HEK293 (cell line): ENCODE data around the gene TTF2.

Source experiments
- CTCF ChIA-PET: fragments of 350-600 bp; formaldehyde crosslinking; extraction: SDS; loops from one replicate; lab custom pipeline; 2021; ENCODE audit warnings: antibody characterized with exemption; lab: Yijun Ruan, JAX
- POLR2A ChIA-PET: fragments of 300-600 bp; formaldehyde crosslinking; extraction: SDS; loops from one replicate; lab custom pipeline; 2020; ENCODE audit warnings: antibody characterized with exemption, inconsistent platforms; lab: Yijun Ruan, JAX
- H3K27ac ChIP-seq: fragments of 200-500 bp; sonication (Bioruptor generic); 2 replicates; pipeline ENCODE4 v1.5.1; 2014; ENCODE audit warnings: low read depth, low read length, control low read depth, inconsistent platforms; ENCODE audit errors: extremely low read depth
- H3K36me3 ChIP-seq, 2 experiments: fragments of 200-500 bp in 1 of 2; sonication (Bioruptor generic) in 1 of 2; 1 replicate in 1 of 2; 2 replicates in 1 of 2; pipeline ENCODE4 v1.5.1; 2014 to 2017; ENCODE audit warnings: inconsistent platforms in 2 of 2, low read length in 2 of 2; ENCODE audit not compliant: control insufficient read depth in 2 of 2, insufficient read depth in 1 of 2
- H3K4me1 ChIP-seq: fragments of 200-500 bp; sonication (Bioruptor generic); 2 replicates; pipeline ENCODE4 v1.5.1; 2014; ENCODE audit warnings: mild to moderate bottlenecking, low read length, inconsistent platforms; ENCODE audit not compliant: control insufficient read depth, insufficient read depth
- H3K4me3 ChIP-seq: 2 replicates; pipeline ENCODE4 v1.5.1; 2011; ENCODE audit warnings: low read depth, mild to moderate bottlenecking, control low read depth, low read length, moderate library complexity
- H3K9me3 ChIP-seq: fragments of 200-500 bp; sonication (Bioruptor generic); 2 replicates; pipeline ENCODE4 v1.5.1; 2014; ENCODE audit warnings: low read depth, low read length, inconsistent platforms; ENCODE audit not compliant: control insufficient read depth, insufficient read depth
- FEZF1 ChIP-seq: fragments of 450-650 bp; formaldehyde crosslinking; IDR thresholded peaks from 2 replicates; pipeline ENCODE4 v1.5.1; 2016; ENCODE audit warnings: missing biosample characterization, missing genetic modification characterization
- GLIS1 ChIP-seq: fragments of 450-650 bp; formaldehyde crosslinking; IDR thresholded peaks from 2 replicates; pipeline ENCODE4 v1.5.1; 2016; ENCODE audit warnings: missing biosample characterization, missing genetic modification characterization
- HOXD13 ChIP-seq: sonication (generic); formaldehyde crosslinking; IDR thresholded peaks from 2 replicates; pipeline ENCODE4 v1.8.0; 2022; ENCODE audit warnings: missing genetic modification reagents, borderline replicate concordance
- KLF9 ChIP-seq: fragments of 450-650 bp; formaldehyde crosslinking; IDR thresholded peaks from 2 replicates; pipeline ENCODE4 v1.5.1; 2016; ENCODE audit warnings: missing biosample characterization, missing genetic modification characterization, low read depth
- OSR2 ChIP-seq: fragments of 450-650 bp; formaldehyde crosslinking; IDR thresholded peaks from 2 replicates; pipeline ENCODE4 v1.5.1; 2016; ENCODE audit warnings: missing biosample characterization, missing genetic modification characterization
- RBAK ChIP-seq: fragments of 450-650 bp; formaldehyde crosslinking; IDR thresholded peaks from 2 replicates; pipeline ENCODE4 v1.5.1; 2016; ENCODE audit warnings: missing biosample characterization, missing genetic modification characterization
- SP7 ChIP-seq: fragments of 450-650 bp; formaldehyde crosslinking; IDR thresholded peaks from 2 replicates; pipeline ENCODE4 v1.5.1; 2016; ENCODE audit warnings: missing biosample characterization, missing genetic modification characterization
- ZBTB48 ChIP-seq: fragments of 450-650 bp; formaldehyde crosslinking; IDR thresholded peaks from 2 replicates; pipeline ENCODE4 v1.5.1; 2016; ENCODE audit warnings: missing biosample characterization, missing genetic modification characterization
- ZBTB8A ChIP-seq: fragments of 450-650 bp; formaldehyde crosslinking; IDR thresholded peaks from 2 replicates; pipeline ENCODE4 v1.5.1; 2016; ENCODE audit warnings: missing biosample characterization, missing genetic modification characterization
- ZFP37 ChIP-seq: fragments of 450-650 bp; formaldehyde crosslinking; IDR thresholded peaks from 2 replicates; pipeline ENCODE4 v1.5.1; 2016; ENCODE audit warnings: missing biosample characterization, missing genetic modification characterization
- ZNF2 ChIP-seq: fragments of 450-650 bp; formaldehyde crosslinking; IDR thresholded peaks from 2 replicates; pipeline ENCODE4 v1.5.1; 2016; ENCODE audit warnings: missing biosample characterization, missing genetic modification characterization
- ZNF211 ChIP-seq: fragments of 450-650 bp; formaldehyde crosslinking; IDR thresholded peaks from 2 replicates; pipeline ENCODE4 v1.5.1; 2016; ENCODE audit warnings: low read depth, missing biosample characterization, missing genetic modification characterization
- ZNF239 ChIP-seq: fragments of 450-650 bp; formaldehyde crosslinking; IDR thresholded peaks from 2 replicates; pipeline ENCODE4 v1.5.1; 2016; ENCODE audit warnings: missing biosample characterization, missing genetic modification characterization
- ZNF324 ChIP-seq: fragments of 450-650 bp; formaldehyde crosslinking; IDR thresholded peaks from 2 replicates; pipeline ENCODE4 v1.5.1; 2016; ENCODE audit warnings: missing biosample characterization, missing genetic modification characterization
- ZNF341 ChIP-seq: fragments of 450-650 bp; formaldehyde crosslinking; IDR thresholded peaks from 2 replicates; pipeline ENCODE4; 2016; ENCODE audit warnings: low read depth, missing biosample characterization, missing genetic modification characterization
- ZNF394 ChIP-seq: fragments of 450-650 bp; formaldehyde crosslinking; IDR thresholded peaks from 2 replicates; pipeline ENCODE4 v1.5.1; 2016; ENCODE audit warnings: missing biosample characterization, missing genetic modification characterization, mild to moderate bottlenecking, moderate library complexity, borderline replicate concordance
- ZNF530 ChIP-seq: fragments of 450-650 bp; formaldehyde crosslinking; IDR thresholded peaks from 2 replicates; pipeline ENCODE4 v1.5.1; 2016; ENCODE audit warnings: low read depth, missing biosample characterization, missing genetic modification characterization
- ZNF561 ChIP-seq: fragments of 450-650 bp; IDR thresholded peaks from 2 replicates; pipeline ENCODE4 v1.5.1; 2018; ENCODE audit warnings: missing biosample characterization, missing genetic modification characterization, borderline replicate concordance
- ZNF621 ChIP-seq: fragments of 450-650 bp; formaldehyde crosslinking; IDR thresholded peaks from 2 replicates; pipeline ENCODE4 v1.5.1; 2017; ENCODE audit warnings: missing biosample characterization, missing genetic modification characterization
- ZNF629 ChIP-seq: fragments of 450-650 bp; formaldehyde crosslinking; IDR thresholded peaks from 2 replicates; pipeline ENCODE4 v1.5.1; 2017; ENCODE audit warnings: missing biosample characterization, missing genetic modification characterization
- ZNF660 ChIP-seq: fragments of 450-650 bp; IDR thresholded peaks from 2 replicates; pipeline ENCODE4 v1.5.1; 2018; ENCODE audit warnings: missing biosample characterization, mild to moderate bottlenecking, missing genetic modification characterization
- ZNF76 ChIP-seq: fragments of 450-650 bp; formaldehyde crosslinking; IDR thresholded peaks from 2 replicates; pipeline ENCODE4; 2016; ENCODE audit warnings: low read depth, missing biosample characterization, missing genetic modification characterization, borderline replicate concordance
- ZNF768 ChIP-seq: fragments of 450-650 bp; formaldehyde crosslinking; IDR thresholded peaks from 2 replicates; pipeline ENCODE4 v1.5.1; 2018; ENCODE audit warnings: missing biosample characterization, mild to moderate bottlenecking, missing genetic modification characterization
- ZXDB ChIP-seq: fragments of 450-650 bp; formaldehyde crosslinking; IDR thresholded peaks from 2 replicates; pipeline ENCODE4 v1.5.1; 2016; ENCODE audit warnings: missing biosample characterization, missing genetic modification characterization
- TF ChIP-seq, protein P1 (sequence below): fragments of 450-650 bp; formaldehyde crosslinking; IDR thresholded peaks from 2 replicates; pipeline ENCODE4 v1.5.1; 2016; ENCODE audit warnings: missing biosample characterization, missing genetic modification characterization
- TF ChIP-seq, protein P2 (sequence below): fragments of 450-650 bp; formaldehyde crosslinking; IDR thresholded peaks from 2 replicates; pipeline ENCODE4 v1.5.1; 2017; ENCODE audit warnings: missing biosample characterization, missing genetic modification characterization
- TF ChIP-seq, protein P3 (sequence below): fragments of 450-650 bp; formaldehyde crosslinking; IDR thresholded peaks from 2 replicates; pipeline ENCODE4 v1.5.1; 2016; ENCODE audit warnings: missing biosample characterization, missing genetic modification characterization
- TF ChIP-seq, protein P4 (sequence below): fragments of 450-650 bp; formaldehyde crosslinking; IDR thresholded peaks from 2 replicates; pipeline ENCODE4 v1.5.1; 2017; ENCODE audit warnings: missing biosample characterization, missing genetic modification characterization
- TF ChIP-seq, protein P5 (sequence below): fragments of 450-650 bp; formaldehyde crosslinking; optimal IDR thresholded peaks from 2 replicates; pipeline ENCODE3; 2016; ENCODE audit warnings: missing biosample characterization, mild to moderate bottlenecking, missing genetic modification characterization

Gene TTF2

DNA sequence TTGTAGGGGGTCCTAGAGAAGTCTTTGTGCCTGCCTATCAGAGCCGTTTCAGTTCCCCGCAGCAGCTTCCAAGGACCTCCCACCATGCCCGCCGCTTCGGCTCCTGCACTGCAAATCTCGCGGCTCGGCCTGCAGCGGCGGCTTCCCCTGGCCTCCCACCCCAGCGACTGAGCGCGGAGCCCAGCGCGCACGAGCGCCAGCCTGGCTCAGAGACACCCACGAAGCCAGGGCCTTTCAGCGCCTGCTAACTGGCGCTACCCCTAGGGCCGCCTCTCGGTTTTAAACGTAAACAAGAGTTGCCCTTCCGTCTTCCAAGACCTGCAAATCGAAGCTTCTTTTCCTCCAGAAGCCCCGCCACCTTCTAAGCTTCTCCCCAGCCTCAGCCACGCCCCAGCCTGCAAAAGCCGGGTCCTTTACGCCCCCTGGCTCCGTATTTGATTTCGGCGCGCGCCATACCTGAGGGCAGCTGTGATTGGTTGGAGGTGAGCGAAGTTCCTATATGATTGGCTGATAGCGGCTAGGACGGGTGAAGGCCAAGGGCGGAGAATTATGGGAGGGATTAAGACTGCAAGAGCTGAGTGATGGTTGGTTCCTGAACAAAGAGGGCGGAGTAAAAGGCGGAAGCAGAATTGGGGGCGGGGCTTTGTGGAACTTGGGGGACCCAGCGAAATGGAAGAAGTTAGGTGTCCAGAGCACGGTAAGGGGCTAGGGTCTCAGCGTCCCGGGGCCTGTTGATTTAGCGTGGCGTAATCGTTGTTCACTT lies at the start of gene TTF2:
Gene TTF2 (plus strand): TSS at position 649 of the 763 bp plus-strand sequence. CDS start 21 bp downstream, at position 670.
- POLR2A ChIA-PET, result interaction anchor here (0.6 to 1.9 kb wide), 32 partner anchors 8 to 1142 kb away, joined by 3 to 15 read pairs (median 4); partner anchors contain the start of genes CD58, IGSF3 and PTGFRN
- Histone ChIP-seq H3K27ac (peak within 1 kb of the TSS; percentile 86), H3K9me3 (no peaks in the 10 kb centered on the region), H3K4me1 (no peaks in the 10 kb centered on the region), H3K36me3 (peaks cover 8 to 21% of the 10 kb centered on the region in 2 experiments; a peak in 2 of 3 replicates), H3K4me3 (peak within 1 kb of the TSS; percentile 90)
- CTCF ChIA-PET, result interaction anchor here (0.6 to 1.9 kb wide), 15 partner anchors 8 to 945 kb away, joined by 3 to 13 read pairs (median 3); no protein-coding TSS in a partner anchor
- TF ChIP-seq ZNF394 (tag by site-specific recombination), result peak; percentile 97
- peak; percentile 90 for TF ChIP-seq ZNF341 (tag by site-specific recombination)
- TF ChIP-seq, protein P1, sequence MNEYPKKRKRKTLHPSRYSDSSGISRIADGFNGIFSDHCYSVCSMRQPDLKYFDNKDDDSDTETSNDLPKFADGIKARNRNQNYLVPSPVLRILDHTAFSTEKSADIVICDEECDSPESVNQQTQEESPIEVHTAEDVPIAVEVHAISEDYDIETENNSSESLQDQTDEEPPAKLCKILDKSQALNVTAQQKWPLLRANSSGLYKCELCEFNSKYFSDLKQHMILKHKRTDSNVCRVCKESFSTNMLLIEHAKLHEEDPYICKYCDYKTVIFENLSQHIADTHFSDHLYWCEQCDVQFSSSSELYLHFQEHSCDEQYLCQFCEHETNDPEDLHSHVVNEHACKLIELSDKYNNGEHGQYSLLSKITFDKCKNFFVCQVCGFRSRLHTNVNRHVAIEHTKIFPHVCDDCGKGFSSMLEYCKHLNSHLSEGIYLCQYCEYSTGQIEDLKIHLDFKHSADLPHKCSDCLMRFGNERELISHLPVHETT, result no peak; the same call in 1 of the 2 replicates
- TF ChIP-seq, protein P2, sequence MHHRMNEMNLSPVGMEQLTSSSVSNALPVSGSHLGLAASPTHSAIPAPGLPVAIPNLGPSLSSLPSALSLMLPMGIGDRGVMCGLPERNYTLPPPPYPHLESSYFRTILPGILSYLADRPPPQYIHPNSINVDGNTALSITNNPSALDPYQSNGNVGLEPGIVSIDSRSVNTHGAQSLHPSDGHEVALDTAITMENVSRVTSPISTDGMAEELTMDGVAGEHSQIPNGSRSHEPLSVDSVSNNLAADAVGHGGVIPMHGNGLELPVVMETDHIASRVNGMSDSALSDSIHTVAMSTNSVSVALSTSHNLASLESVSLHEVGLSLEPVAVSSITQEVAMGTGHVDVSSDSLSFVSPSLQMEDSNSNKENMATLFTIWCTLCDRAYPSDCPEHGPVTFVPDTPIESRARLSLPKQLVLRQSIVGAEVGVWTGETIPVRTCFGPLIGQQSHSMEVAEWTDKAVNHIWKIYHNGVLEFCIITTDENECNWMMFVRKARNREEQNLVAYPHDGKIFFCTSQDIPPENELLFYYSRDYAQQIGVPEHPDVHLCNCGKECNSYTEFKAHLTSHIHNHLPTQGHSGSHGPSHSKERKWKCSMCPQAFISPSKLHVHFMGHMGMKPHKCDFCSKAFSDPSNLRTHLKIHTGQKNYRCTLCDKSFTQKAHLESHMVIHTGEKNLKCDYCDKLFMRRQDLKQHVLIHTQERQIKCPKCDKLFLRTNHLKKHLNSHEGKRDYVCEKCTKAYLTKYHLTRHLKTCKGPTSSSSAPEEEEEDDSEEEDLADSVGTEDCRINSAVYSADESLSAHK (tag by site-specific recombination), result peak; percentile 92
- TF ChIP-seq FEZF1 (tag by site-specific recombination), result peak; percentile 87
- peak; percentile 87 for TF ChIP-seq ZNF76 (tag by site-specific recombination)
- peak; percentile 90 for TF ChIP-seq ZFP37 (tag by site-specific recombination)
- peak; percentile 36; the same call in 1 of the 2 replicates for TF ChIP-seq ZBTB48 (tag by site-specific recombination)
- TF ChIP-seq ZNF768 (tag by site-specific recombination), result peak; percentile 80; the same call in 1 of the 2 replicates
- TF ChIP-seq OSR2 (tag by site-specific recombination), result peak; percentile 75
- TF ChIP-seq, protein P3, sequence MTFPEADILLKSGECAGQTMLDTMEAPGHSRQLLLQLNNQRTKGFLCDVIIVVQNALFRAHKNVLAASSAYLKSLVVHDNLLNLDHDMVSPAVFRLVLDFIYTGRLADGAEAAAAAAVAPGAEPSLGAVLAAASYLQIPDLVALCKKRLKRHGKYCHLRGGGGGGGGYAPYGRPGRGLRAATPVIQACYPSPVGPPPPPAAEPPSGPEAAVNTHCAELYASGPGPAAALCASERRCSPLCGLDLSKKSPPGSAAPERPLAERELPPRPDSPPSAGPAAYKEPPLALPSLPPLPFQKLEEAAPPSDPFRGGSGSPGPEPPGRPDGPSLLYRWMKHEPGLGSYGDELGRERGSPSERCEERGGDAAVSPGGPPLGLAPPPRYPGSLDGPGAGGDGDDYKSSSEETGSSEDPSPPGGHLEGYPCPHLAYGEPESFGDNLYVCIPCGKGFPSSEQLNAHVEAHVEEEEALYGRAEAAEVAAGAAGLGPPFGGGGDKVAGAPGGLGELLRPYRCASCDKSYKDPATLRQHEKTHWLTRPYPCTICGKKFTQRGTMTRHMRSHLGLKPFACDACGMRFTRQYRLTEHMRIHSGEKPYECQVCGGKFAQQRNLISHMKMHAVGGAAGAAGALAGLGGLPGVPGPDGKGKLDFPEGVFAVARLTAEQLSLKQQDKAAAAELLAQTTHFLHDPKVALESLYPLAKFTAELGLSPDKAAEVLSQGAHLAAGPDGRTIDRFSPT (tag by site-specific recombination), result peak; percentile 64; the same call in 1 of the 2 replicates
- peak; percentile 89; the same call in 1 of the 2 replicates for TF ChIP-seq ZNF2 (tag by site-specific recombination)
- TF ChIP-seq ZNF530 (tag by site-specific recombination), result no peak
- peak; percentile 69; the same call in 1 of the 2 replicates for TF ChIP-seq SP7 (tag by site-specific recombination)
- no peak for TF ChIP-seq ZNF211 (tag by site-specific recombination)
- peak; percentile 90 for TF ChIP-seq KLF9
- TF ChIP-seq ZNF660, result peak; percentile 88
- TF ChIP-seq ZNF621 (tag by site-specific recombination), result no peak
- TF ChIP-seq, protein P4, sequence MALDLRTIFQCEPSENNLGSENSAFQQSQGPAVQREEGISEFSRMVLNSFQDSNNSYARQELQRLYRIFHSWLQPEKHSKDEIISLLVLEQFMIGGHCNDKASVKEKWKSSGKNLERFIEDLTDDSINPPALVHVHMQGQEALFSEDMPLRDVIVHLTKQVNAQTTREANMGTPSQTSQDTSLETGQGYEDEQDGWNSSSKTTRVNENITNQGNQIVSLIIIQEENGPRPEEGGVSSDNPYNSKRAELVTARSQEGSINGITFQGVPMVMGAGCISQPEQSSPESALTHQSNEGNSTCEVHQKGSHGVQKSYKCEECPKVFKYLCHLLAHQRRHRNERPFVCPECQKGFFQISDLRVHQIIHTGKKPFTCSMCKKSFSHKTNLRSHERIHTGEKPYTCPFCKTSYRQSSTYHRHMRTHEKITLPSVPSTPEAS (tag by site-specific recombination), result no peak
- peak; percentile 55 for TF ChIP-seq ZNF629
- peak; percentile 71 for TF ChIP-seq ZXDB (tag by site-specific recombination)
- TF ChIP-seq, protein P5, sequence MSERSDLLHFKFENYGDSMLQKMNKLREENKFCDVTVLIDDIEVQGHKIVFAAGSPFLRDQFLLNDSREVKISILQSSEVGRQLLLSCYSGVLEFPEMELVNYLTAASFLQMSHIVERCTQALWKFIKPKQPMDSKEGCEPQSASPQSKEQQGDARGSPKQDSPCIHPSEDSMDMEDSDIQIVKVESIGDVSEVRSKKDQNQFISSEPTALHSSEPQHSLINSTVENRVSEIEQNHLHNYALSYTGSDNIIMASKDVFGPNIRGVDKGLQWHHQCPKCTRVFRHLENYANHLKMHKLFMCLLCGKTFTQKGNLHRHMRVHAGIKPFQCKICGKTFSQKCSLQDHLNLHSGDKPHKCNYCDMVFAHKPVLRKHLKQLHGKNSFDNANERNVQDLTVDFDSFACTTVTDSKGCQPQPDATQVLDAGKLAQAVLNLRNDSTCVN (tag by site-specific recombination), result peak; percentile 79
- peak; percentile 97 for TF ChIP-seq ZBTB8A (tag by site-specific recombination)
- TF ChIP-seq ZNF561 (tag by site-specific recombination), result peak; percentile 82; the same call in 1 of the 2 replicates
- no peak for TF ChIP-seq HOXD13 (CRISPR knock-in tag)
- peak; percentile 91 for TF ChIP-seq GLIS1 (tag by site-specific recombination)
- TF ChIP-seq ZNF324 (tag by site-specific recombination), result peak; percentile 77; the same call in 1 of the 2 replicates
- no peak for TF ChIP-seq ZNF239 (tag by site-specific recombination)
- no peak for TF ChIP-seq RBAK (tag by site-specific recombination)
